IMR-90 (cell line): ENCODE data around the gene MGAT5. TPM values are rescaled to one million over a fixed set of nuclear protein-coding genes. Genes with fewer than 3 reads are reported as not detected.

ENCODE experiments used
- ATAC-seq: fragments of 200-7000 bp; cut with Tn5 transposase; 2 replicates; pipeline ENCODE4 v1.9.1; 2020; ENCODE audit warnings: low read depth, mild to moderate bottlenecking, moderate library complexity
- BruUV-seq: library from RNA; stranded (reverse); fragments of 400-500 nt; replicated peaks from 2 replicates; lab custom pipeline; 2021; lab: Mats Ljungman, UMichigan
- CTCF ChIA-PET: fragments of 300-600 bp; formaldehyde crosslinking; extraction: SDS; loops from one replicate; lab custom pipeline; 2021; ENCODE audit warnings: antibody characterized with exemption; lab: Yijun Ruan, JAX
- POLR2A ChIA-PET: fragments of 300-600 bp; sonication (Branson Sonifier 250); formaldehyde crosslinking; loops from one replicate; lab custom pipeline; 2022; ENCODE audit warnings: antibody characterized with exemption; ENCODE audit not compliant: unreplicated experiment; lab: Charles Lee
- DNase-seq: peaks from one replicate; pipeline ENCODE4 v3.0.0; 2013
- H2AFZ ChIP-seq: replicated peaks from 2 replicates; pipeline ENCODE3; 2013; ENCODE audit warnings: low read length, mild to moderate bottlenecking; ENCODE audit not compliant: poor library complexity
- H2AK5ac ChIP-seq: 2 replicates; pipeline ENCODE4 v1.6.1; 2013; ENCODE audit warnings: low read depth, low read length, inconsistent platforms
- H2AK9ac ChIP-seq: replicated peaks from 2 replicates; pipeline ENCODE3; 2013; ENCODE audit warnings: mild to moderate bottlenecking, low read depth, low read length, moderate library complexity; ENCODE audit not compliant: poor library complexity
- H2BK120ac ChIP-seq: 2 replicates; pipeline ENCODE4 v1.6.1; 2013; ENCODE audit warnings: low read depth, low read length, inconsistent platforms
- H2BK15ac ChIP-seq: 3 replicates; pipeline ENCODE4 v1.6.1; 2013; ENCODE audit warnings: low read depth, low read length, inconsistent platforms
- H2BK20ac ChIP-seq: 2 replicates; pipeline ENCODE4 v1.6.1; 2013; ENCODE audit warnings: low read depth, mild to moderate bottlenecking, inconsistent platforms, low read length, moderate library complexity
- H2BK5ac ChIP-seq: 2 replicates; pipeline ENCODE4 v1.6.1; 2013; ENCODE audit warnings: mild to moderate bottlenecking, low read depth, low read length, inconsistent platforms; ENCODE audit not compliant: poor library complexity, severe bottlenecking
- H3K14ac ChIP-seq: replicated peaks from 2 replicates; pipeline ENCODE4 v1.6.1; 2013; ENCODE audit warnings: low read depth, low read length, inconsistent platforms
- H3K18ac ChIP-seq: 2 replicates; pipeline ENCODE4 v1.6.1; 2013; ENCODE audit warnings: low read depth, low read length, control low read depth
- H3K23ac ChIP-seq: 2 replicates; pipeline ENCODE4 v1.6.1; 2013; ENCODE audit warnings: low read depth, low read length, inconsistent platforms
- H3K27ac ChIP-seq: 2 replicates; pipeline ENCODE4 v1.5.1; 2013; ENCODE audit warnings: mild to moderate bottlenecking, control low read depth, low read length; ENCODE audit not compliant: insufficient read depth
- H3K27me3 ChIP-seq: 2 replicates; pipeline ENCODE4 v1.6.1; 2013; ENCODE audit warnings: low read length; ENCODE audit not compliant: control insufficient read depth, insufficient read depth
- H3K36me3 ChIP-seq: 2 replicates; pipeline ENCODE4 v1.6.1; 2013; ENCODE audit warnings: low read length, mixed read lengths; ENCODE audit not compliant: control insufficient read depth, insufficient read depth
- H3K4ac ChIP-seq: 2 replicates; pipeline ENCODE4 v1.6.1; 2013; ENCODE audit warnings: low read depth, low read length, inconsistent platforms
- H3K4me1 ChIP-seq: 2 replicates; pipeline ENCODE4 v1.6.1; 2013; ENCODE audit warnings: low read length, mixed read lengths; ENCODE audit not compliant: control insufficient read depth, insufficient read depth
- H3K4me2 ChIP-seq: 2 replicates; pipeline ENCODE4 v1.6.1; 2013; ENCODE audit warnings: low read depth, mild to moderate bottlenecking, control low read depth, low read length, moderate library complexity
- H3K4me3 ChIP-seq: 2 replicates; pipeline ENCODE4 v1.5.1; 2013; ENCODE audit warnings: low read depth, mild to moderate bottlenecking, control low read depth, low read length, moderate library complexity; ENCODE audit not compliant: insufficient read depth
- H3K56ac ChIP-seq: 2 replicates; pipeline ENCODE4 v1.6.1; 2013; ENCODE audit warnings: low read length, inconsistent platforms; ENCODE audit not compliant: insufficient read depth; ENCODE audit errors: extremely low read depth
- H3K79me1 ChIP-seq, 2 experiments: 2 replicates each; pipeline ENCODE4 v1.6.1; 2013; ENCODE audit warnings: low read length in 2 of 2, inconsistent platforms in 1 of 2, low read depth in 1 of 2
- H3K9ac ChIP-seq: 2 replicates; pipeline ENCODE4 v1.6.1; 2013; ENCODE audit warnings: low read depth, low read length, control low read depth
- H3K9me1 ChIP-seq: 2 replicates; pipeline ENCODE4 v1.6.1; 2013; ENCODE audit warnings: low read length, inconsistent platforms; ENCODE audit not compliant: insufficient read depth
- H3K9me3 ChIP-seq: 2 replicates; pipeline ENCODE4 v1.6.1; 2013; ENCODE audit warnings: low read length; ENCODE audit not compliant: control insufficient read depth, insufficient read depth
- H4K20me1 ChIP-seq: 2 replicates; pipeline ENCODE4 v1.6.1; 2013; ENCODE audit warnings: low read length, inconsistent platforms; ENCODE audit not compliant: insufficient read depth
- H4K5ac ChIP-seq: 2 replicates; pipeline ENCODE4 v1.6.1; 2013; ENCODE audit warnings: mild to moderate bottlenecking, low read depth, low read length, control low read depth
- H4K8ac ChIP-seq, 2 experiments: 2 replicates each; pipeline ENCODE4 v1.6.1; 2013; ENCODE audit warnings: low read depth in 2 of 2, low read length in 2 of 2, control low read depth in 1 of 2, inconsistent platforms in 1 of 2
- H4K91ac ChIP-seq: 2 replicates; pipeline ENCODE4 v1.6.1; 2013; ENCODE audit warnings: low read depth, low read length, inconsistent platforms; ENCODE audit not compliant: insufficient read depth
- BHLHE40 ChIP-seq: fragments of 150-350 bp; IDR thresholded peaks from 2 replicates; pipeline ENCODE4 v1.6.1; 2016; ENCODE audit warnings: mild to moderate bottlenecking, low read depth, low read length
- CEBPB ChIP-seq: IDR thresholded peaks from 2 replicates; pipeline ENCODE4 v1.6.1; 2012; ENCODE audit warnings: low read depth, low read length, improper control_type of control experiment
- MAZ ChIP-seq: IDR thresholded peaks from 2 replicates; pipeline ENCODE4 v1.6.1; 2012; ENCODE audit warnings: low read depth, mild to moderate bottlenecking, low read length, improper control_type of control experiment, moderate library complexity, borderline replicate concordance
- MXI1 ChIP-seq: IDR thresholded peaks from 2 replicates; pipeline ENCODE4 v1.6.1; 2012; ENCODE audit warnings: low read depth, mild to moderate bottlenecking, low read length, moderate library complexity, borderline replicate concordance
- NFE2L2 ChIP-seq: fragments of 150-350 bp; IDR thresholded peaks from 2 replicates; pipeline ENCODE4 v1.6.1; 2016; ENCODE audit warnings: low read depth, mild to moderate bottlenecking, low read length
- RCOR1 ChIP-seq: IDR thresholded peaks from 2 replicates; pipeline ENCODE4 v1.6.1; 2012; ENCODE audit warnings: mild to moderate bottlenecking, low read length, improper control_type of control experiment; ENCODE audit not compliant: insufficient replicate concordance
- RFX5 ChIP-seq: IDR thresholded peaks from 2 replicates; pipeline ENCODE4 v1.8.0; 2012; ENCODE audit warnings: low read depth, mild to moderate bottlenecking, low read length, moderate library complexity
- SMC3 ChIP-seq: fragments of 150-350 bp; IDR thresholded peaks from 2 replicates; pipeline ENCODE4 v1.6.1; 2016; ENCODE audit warnings: low read depth, mild to moderate bottlenecking, antibody characterized with exemption, low read length, moderate library complexity
- dilution Hi-C: fragments of 300-500 bp; cut with HindIII; formaldehyde crosslinking; loops from one replicate; pipeline ENCODE4 v1.14.3; 2018; ENCODE audit warnings: low sequenced_read_pairs; ENCODE audit not compliant: unreplicated experiment
- in situ Hi-C: fragments of 300-500 bp; cut with MboI; formaldehyde crosslinking; loops from 3 replicates; pipeline ENCODE4 v1.14.3; 2019; ENCODE audit warnings: low sequenced_read_pairs, inconsistent platforms, mixed read lengths
- intact Hi-C: fragments of 100-400 bp; cut with micrococcal nuclease; formaldehyde crosslinking; loops from 2 replicates; pipeline ENCODE4 v1.10.0; 2022
- polyA plus RNA-seq, 3 experiments: library from polyadenylated mRNA; depleted of rRNA; stranded (reverse); fragments of >200 nt; gene quantifications; 2 replicates each; pipeline ENCODE4 v1.2.3, GENCODE V29; 2012; ENCODE audit warnings: low replicate concordance in 1 of 3
- total RNA-seq: library from RNA; depleted of rRNA; stranded (reverse); fragments of >200 nt; gene quantifications from 2 replicates; pipeline ENCODE4 v1.2.3, GENCODE V29; 2012
- TF ChIP-seq, protein P1 (sequence below): fragments of 150-350 bp; IDR thresholded peaks from 2 replicates; pipeline ENCODE4 v1.6.1; 2017; ENCODE audit warnings: mild to moderate bottlenecking, antibody characterized with exemption, low read length, low read depth

The MGAT5 gene
- total and polyA plus RNA-seq, 2 of the 4 experiments (the other 2 are of a cell fraction) = 22.9 to 59.9 TPM

DNA sequence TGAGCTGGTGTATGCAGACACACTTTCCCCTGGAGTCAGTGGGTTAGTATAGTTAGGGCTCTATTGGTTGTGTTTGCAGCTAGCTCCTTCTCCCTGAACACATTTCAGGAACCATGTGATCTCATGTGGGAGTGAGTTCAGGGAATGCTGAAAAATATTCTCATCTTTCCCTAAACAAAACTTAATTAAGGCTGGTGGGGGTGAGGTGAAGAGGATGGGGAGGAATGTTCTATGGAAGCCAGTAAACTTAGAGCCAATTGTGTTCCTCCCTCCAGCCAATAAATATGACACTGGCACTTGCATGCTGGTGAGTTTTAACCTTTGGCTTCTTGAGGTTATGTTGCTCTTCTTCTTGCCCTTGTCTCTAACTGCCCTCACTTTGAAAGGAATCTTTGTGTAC lies 952 bp downstream of the MGAT5 start:
- no peak overlapping the region for H3K14ac ChIP-seq
- no peak overlapping the region for H2AK9ac ChIP-seq
- no peak overlapping the region for H3K27ac ChIP-seq
- H2BK120ac ChIP-seq = no peak overlapping the region
- no peak overlapping the region for H4K8ac ChIP-seq
- dilution Hi-C loops (no loop called here), in situ Hi-C loops (no loop called here), intact Hi-C loops (no loop called here)
- H3K9me1 ChIP-seq = peaks cover 40% of the 10 kb centered on the region
- TF ChIP-seq SMC3 (no peak), RFX5 (no peak), NFE2L2 (no peak), CEBPB (no peak), MXI1 (no peak), MAZ (no peak), BHLHE40 (no peak), RCOR1 (no peak)
- TF ChIP-seq, protein P1, sequence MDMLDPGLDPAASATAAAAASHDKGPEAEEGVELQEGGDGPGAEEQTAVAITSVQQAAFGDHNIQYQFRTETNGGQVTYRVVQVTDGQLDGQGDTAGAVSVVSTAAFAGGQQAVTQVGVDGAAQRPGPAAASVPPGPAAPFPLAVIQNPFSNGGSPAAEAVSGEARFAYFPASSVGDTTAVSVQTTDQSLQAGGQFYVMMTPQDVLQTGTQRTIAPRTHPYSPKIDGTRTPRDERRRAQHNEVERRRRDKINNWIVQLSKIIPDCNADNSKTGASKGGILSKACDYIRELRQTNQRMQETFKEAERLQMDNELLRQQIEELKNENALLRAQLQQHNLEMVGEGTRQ = no peak
- BruUV-seq = no TSS peak
- peaks cover 25% of the 10 kb centered on the region for H3K4me1 ChIP-seq
- peaks cover 45% of the 10 kb centered on the region for H4K20me1 ChIP-seq
- H3K27me3 ChIP-seq = no peaks in the 10 kb centered on the region
- no peak overlapping the region for H4K91ac ChIP-seq
- no peak overlapping the region for H2BK20ac ChIP-seq
- no peak overlapping the region for H3K4ac ChIP-seq
- no peak overlapping the region for H2BK15ac ChIP-seq
- H3K18ac ChIP-seq = no peak overlapping the region
- no peak overlapping the region for H2AFZ ChIP-seq
- 0 out of 2 replicates have a peak overlapping the region, but pooled peaks have one; percentile 2 for H3K23ac ChIP-seq
- ChIA-PET CTCF (interaction anchor here (1.4 to 1.7 kb wide), 2 partner anchors 9 to 157 kb away, joined by 3 to 7 read pairs; no protein-coding TSS in a partner anchor), POLR2A (interaction anchor here (0.5 kb wide), 1 partner anchor 41 kb away, joined by 4 read pairs; no protein-coding TSS in a partner anchor)
- H3K56ac ChIP-seq = no peak overlapping the region; the same call in 1 of the 2 replicates
- H4K5ac ChIP-seq = no peak overlapping the region
- peaks cover 15% of the 10 kb centered on the region for H3K36me3 ChIP-seq
- no peaks in the 10 kb centered on the region for H3K9me3 ChIP-seq
- H2AK5ac ChIP-seq = no peak overlapping the region
- DNase-seq (no peak), ATAC-seq (no peak)
- H3K9ac ChIP-seq = no peak overlapping the region
- H3K79me1 ChIP-seq = peaks cover 47 to 81% of the 10 kb centered on the region in 2 experiments
- no peak overlapping the region; the same call in 1 of the 2 replicates for H3K4me2 ChIP-seq
- no peak overlapping the region for H3K4me3 ChIP-seq
- no peak overlapping the region for H2BK5ac ChIP-seq
